ENCODE measurements around the gene ARHGAP10.

ARHGAP10 gene

DNA sequence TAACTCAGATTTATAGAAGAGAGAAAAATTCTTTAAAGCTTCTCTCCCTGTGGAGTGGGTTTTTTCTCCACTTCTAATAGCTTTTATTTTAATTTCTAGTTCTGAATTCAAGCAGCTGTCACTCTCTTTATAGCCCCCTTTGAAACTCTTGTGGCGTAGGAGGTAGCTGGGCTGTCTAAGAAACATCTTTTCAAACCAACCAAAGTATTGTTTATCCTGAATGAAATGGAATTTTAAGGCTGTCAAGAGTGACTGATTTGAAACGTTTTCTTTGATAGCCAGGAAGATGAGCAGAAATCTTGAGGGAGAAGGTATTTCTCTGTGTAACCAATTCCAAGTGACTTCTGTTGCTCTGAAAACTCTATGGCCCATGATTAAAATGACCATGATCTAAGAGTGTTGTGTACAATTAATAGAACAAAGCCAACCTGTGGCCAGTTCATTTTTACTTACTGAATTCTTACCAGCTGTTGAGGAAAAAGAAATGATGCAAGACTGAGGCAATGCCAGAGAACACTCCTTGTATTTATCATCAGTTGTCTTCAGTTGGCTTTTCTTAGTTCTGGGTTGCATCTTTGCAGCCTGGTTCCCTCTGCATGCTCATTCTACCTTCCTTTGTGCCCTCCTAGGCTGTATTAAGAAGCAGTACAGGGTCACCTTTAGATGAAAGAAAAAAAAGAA lies 298.4 kb downstream of the ARHGAP10 start:
- no peak for DNase-seq (ENCODE audit: low read depth in 2 of 2)

DNA sequence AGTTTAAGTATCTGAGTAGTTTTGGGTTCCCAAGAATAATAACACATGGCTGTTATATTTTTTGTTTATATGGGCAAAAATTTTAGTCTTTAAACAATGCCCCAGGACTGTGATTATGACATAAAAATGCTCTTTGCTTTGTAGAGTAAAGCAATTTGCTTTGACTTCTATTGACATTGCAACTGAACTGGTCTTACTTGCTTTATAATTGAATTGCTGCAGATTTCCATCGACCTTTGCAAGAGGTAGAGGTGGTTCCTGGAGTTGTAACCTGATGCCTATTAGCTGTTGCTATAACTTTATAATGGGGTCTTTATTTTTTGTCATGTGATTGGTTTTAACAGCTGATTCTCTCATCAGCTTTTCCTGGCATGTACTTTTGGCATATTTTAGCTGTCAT lies 302.9 kb downstream of the ARHGAP10 start:
- no peak for DNase-seq (ENCODE audit: low read depth in 2 of 2)

GRCh38 chr4:148041606-148042329 lies 309.9 kb downstream of the ARHGAP10 start:
- DNase-seq (ENCODE audit: low read depth in 2 of 2) = no peak

- DNase-seq (ENCODE audit: low read depth in 2 of 2) = no peak
Observed at GRCh38 chr4:148044089-148044911, 312.4 kb downstream of the ARHGAP10 start.

DNA sequence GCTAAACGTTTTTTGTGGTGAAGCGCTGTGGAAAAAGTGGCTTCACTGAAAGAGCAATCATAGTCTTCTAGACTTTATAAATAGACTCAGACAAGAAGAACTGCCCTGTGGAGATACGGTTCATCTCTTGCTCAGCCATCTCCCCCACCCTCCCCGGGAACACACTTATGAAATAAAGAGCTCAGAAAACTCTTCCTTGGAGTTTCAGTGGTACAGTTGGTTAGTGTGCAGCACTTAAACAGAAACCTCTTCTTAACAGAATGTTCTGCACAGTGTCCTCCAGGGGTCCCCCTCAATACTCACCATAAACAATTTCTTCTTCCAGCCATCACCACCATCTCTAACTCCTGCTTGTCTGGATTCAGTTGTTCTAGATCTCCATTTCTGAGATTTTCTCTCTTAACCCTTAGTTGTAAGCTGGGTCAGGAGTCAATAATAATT lies 313.0 kb downstream of the ARHGAP10 start:
- DNase-seq (ENCODE audit: low read depth in 2 of 2) = no peak

DNA sequence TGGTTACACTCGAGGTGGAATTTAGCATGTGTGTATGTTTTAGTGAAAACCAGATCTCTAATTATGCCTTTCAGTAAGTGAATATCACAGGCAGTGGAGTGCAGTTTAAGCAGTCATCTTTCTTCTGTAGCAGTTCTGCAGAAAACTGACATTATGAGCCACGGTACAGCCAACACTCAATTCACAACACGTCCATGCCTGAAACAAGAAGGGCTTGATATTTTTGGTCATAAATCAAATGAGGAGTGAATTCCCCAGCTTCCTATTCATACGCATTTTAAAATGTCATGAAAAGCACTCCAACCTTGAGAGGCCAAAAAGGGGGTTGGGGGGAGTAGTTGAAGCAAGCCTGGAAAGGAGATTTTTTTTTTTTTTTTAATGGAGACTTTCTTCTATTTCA lies 316.7 kb downstream of the ARHGAP10 start:
- DNase-seq (ENCODE audit: low read depth in 2 of 2) = no peak

DNA sequence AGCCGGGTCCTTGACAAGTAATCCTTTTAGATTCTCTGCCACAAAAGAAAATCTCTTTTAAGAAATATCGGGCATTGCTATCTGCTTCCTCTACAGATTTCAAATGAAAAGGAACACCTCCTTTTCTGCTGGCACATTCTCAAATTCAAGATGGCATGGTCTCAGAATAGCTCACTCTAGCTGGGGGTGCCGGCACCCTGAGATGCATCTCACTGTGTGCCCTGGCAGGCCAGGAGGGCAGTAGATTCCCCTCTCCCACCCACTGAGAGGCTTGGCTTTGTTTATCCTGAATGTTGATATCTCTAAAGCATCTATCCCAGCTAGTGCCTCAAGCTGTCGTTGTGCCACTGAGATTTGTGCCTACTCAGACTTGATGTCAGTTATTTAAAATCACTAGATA lies 319.5 kb downstream of the ARHGAP10 start:
- DNase-seq (ENCODE audit: low read depth in 2 of 2) = no peak

- no peak for DNase-seq (ENCODE audit: low read depth in 2 of 2)
Observed at GRCh38 chr4:148052448-148052847, 320.6 kb downstream of the ARHGAP10 start.

DNA sequence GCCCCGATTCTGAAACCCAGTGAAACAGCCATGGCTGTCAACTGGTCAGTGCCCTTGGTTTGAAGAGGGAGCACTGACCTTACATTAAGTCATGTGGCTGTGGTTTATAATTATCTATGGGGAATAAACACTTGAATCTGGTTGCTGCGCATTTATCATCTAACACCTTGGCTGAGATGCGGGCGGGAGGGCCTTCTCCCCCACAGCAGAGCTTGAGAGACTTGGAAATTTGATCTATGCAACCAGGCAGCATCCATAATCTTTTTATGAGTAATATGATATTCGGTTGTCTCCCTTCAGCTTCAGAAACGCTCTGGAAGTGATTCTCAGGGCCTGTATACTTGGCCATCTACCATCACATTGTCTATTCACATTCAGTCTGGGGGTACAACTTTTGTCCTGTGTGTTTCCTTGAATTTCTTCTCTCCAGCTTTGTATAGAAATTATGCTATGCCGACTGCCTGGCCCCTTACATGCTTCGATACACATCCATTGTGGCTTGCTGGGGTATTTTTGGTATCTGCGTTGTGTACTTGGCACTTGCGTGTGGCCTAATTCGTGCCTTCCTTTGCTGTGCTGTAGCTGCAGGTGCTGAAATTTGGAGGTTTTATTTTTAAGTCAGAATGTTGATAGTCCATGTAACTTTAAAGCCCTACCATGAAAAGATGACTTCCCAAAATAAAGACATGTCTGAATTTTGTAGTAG lies 321.6 kb downstream of the ARHGAP10 start:
- no peak for DNase-seq (ENCODE audit: low read depth in 2 of 2)

GRCh38 chr4:148054275-148054674 lies 322.4 kb downstream of the ARHGAP10 start:
- DNase-seq (ENCODE audit: low read depth in 2 of 2) = no peak

DNA sequence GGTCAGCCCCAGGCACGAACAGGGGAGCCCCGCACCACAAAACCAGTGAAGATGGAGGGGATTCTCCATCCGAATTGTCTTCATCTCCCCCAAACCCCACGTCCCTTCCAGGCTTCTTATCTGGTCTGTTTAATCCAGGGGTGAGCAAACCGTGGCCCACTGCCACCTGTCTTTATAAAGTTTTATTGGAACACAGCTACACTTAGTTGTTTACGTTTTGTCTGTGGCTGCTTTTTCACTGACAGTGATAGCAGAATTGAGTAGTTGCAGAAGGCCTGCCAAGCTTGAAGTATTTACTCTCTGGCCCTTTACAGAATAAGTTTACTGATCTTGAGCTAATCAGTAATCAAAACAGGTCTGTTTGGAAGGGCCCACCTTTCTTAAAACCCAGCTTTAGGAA lies 324.0 kb downstream of the ARHGAP10 start:
- no peak for DNase-seq (ENCODE audit: low read depth in 2 of 2)

DNA sequence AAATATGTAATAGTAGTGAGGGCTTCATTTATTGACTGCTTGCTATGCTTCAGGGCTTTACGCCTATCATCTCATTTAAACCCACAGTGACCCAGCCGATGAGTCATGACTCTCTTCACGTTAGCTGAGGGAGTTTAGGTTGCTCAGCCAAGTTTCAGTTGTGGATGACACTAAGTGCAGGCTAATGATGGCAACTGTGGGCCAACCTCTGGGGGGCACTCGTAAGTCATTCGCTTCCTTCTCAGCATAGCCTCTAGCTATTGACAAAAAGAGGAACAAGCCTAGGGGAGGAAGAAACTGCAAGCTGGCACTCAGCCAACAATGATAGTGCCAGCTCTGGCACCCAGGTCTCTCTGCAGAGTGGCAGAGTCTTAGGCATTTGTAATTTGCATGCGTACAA lies 325.0 kb downstream of the ARHGAP10 start:
- DNase-seq (ENCODE audit: low read depth in 2 of 2) = peak in 1 of 2 donors; percentile 18

GRCh38 chr4:148057516-148057915 lies 325.6 kb downstream of the ARHGAP10 start:
- DNase-seq (ENCODE audit: low read depth in 2 of 2) = no peak

GRCh38 chr4:148057984-148058859 lies 326.3 kb downstream of the ARHGAP10 start:
- no peak for DNase-seq (ENCODE audit: low read depth in 2 of 2)

DNA sequence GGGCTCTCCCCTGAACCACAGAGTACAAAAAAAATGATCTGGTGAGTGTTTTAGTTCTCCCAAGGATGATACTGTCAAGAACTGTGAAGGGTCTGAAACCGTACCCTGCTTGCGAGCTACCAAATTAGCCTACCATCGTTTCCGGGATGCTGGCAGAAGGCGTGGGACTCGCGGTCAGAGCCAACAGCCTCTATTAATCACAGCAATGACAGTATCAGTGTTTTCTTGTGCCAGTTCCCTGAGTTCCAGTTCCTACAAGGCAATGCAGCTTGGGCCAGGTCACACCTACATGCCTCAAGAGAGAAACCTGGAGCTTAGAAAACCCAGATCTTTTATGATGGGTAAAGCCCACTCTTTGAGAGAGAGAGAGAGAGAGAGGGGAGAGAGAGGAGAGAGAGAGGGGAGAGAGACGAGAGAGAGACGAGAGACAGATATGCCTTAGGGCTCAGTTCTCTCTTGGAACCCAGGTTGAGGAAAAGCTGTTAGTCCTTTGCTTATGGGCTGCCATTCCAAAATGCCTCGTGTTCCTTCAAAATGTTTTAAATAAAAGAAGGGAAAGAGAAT lies 327.8 kb downstream of the ARHGAP10 start:
- no peak for DNase-seq (ENCODE audit: low read depth in 2 of 2)

GRCh38 chr4:148060264-148061140 lies 328.6 kb downstream of the ARHGAP10 start:
- no peak for DNase-seq (ENCODE audit: low read depth in 2 of 2)

DNA sequence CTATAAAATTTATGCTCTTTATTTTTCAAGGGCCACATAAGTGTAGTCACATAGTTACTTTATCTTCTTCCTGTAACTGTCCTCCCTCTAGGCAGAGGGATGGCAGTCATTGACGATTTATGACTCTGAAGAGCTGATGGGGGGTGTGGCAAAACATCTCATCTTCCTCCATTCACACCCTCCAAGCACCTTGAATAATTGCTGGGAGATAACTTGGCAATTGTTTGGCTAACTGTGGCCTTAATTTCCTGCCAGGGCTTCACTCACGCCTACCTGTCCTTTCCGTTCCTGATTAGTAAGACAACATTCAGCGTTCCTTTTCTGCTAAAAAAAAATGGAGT lies 329.2 kb downstream of the ARHGAP10 start:
- DNase-seq (ENCODE audit: low read depth in 2 of 2) = no peak

- no peak for DNase-seq (ENCODE audit: low read depth in 2 of 2)
Observed at GRCh38 chr4:148061795-148062194, 329.9 kb downstream of the ARHGAP10 start.

DNA sequence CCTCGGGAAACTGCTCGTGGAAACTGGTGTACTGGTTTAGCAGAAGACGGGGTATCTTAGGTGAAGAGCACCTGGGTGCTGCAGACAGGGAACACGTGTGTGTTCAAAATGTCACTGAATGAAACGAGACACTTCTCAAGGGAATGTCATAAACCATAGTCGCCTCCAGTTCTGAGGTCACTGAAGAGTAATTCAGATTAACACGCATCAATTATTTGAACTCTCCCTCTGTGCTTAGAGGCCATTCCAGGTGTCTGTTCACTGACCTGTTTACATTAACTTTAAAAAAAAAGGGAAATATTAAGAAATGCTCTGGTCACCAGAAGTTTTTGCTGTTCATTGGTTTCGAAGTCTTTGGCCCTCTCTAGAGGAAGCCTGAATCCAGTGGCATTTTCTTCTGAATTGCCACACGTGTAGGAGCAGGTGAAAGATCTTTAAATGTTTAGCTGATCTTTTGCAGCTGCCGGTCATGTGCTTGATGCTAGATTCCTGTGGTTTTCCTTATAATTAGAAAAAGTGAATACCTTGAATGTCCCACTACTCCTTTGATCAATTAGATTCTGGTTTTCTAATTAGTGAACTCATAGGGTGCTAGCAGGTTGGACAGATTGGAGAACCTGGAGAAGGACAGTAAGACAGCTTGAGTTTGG lies 330.5 kb downstream of the ARHGAP10 start:
- DNase-seq (ENCODE audit: low read depth in 2 of 2) = no peak
